Stomach (tissue), 9 donors: ENCODE data around the gene LYZL2. TPM values are rescaled to one million over a fixed set of nuclear protein-coding genes. Genes with fewer than 3 reads are reported as not detected.
A peak's percentile ranks its signal among the peaks of the same experiment; 100 is the strongest.
"Not testable (repeated sequence)": the region's sequence is repeated elsewhere in the genome, so short reads cannot be mapped to it uniquely, and the experiment has no call there.

Source experiments
- DNase-seq, 2 donors: peaks; one replicate each; pipeline versions ENCODE4 v3.0.0 to v3.0.0-alpha.2; 2013 to 2019
- H3K27ac ChIP-seq, 5 donors: fragments of 200-600 bp in 4 of 5; sonication (generic) in 4 of 5; one replicate each; pipeline ENCODE4 v1.5.1; 2013 to 2019; ENCODE audit warnings: mild to moderate bottlenecking in 1 of 5, moderate library complexity in 1 of 5
- H3K27me3 ChIP-seq, 3 donors: fragments of 200-600 bp; sonication (generic); one replicate each; pipeline ENCODE4 v1.5.1; 2017 to 2019; ENCODE audit warnings: mixed run types in 1 of 3
- H3K36me3 ChIP-seq, 4 donors: fragments of 200-600 bp; sonication (generic); 1 replicate in 3 of 4; 2 replicates in 1 of 4; pipeline ENCODE4 v1.5.1; 2016 to 2019
- H3K4me1 ChIP-seq, 4 donors: fragments of 200-600 bp; sonication (generic); one replicate each; pipeline ENCODE4 v1.5.1; 2016 to 2019
- H3K4me3 ChIP-seq, 4 donors: fragments of 200-600 bp; sonication (generic) in 3 of 4; one replicate each; pipeline ENCODE4 v1.5.1; 2016 to 2019; ENCODE audit warnings: mild to moderate bottlenecking in 1 of 4
- H3K9me3 ChIP-seq, 4 donors: fragments of 200-600 bp; sonication (generic); one replicate each; pipeline ENCODE4 v1.5.1; 2016 to 2019
- CTCF ChIP-seq, 7 experiments: fragments of 450-650 bp in 4 of 7; fragments of 200-600 bp in 3 of 7; sonication (generic) in 3 of 7; IDR thresholded peaks; one replicate each; pipeline ENCODE4 v1.5.1; 2016 to 2019; ENCODE audit warnings: antibody characterized with exemption in 7 of 7, control low read depth in 2 of 7, mild to moderate bottlenecking in 1 of 7
- EP300 ChIP-seq: sonication (generic); formaldehyde crosslinking; IDR thresholded peaks from one replicate; pipeline ENCODE4 v1.6.1; 2017; ENCODE audit warnings: antibody characterized with exemption
- POLR2A ChIP-seq, 4 donors: fragments of 450-650 bp; IDR thresholded peaks; one replicate each; pipeline ENCODE4 v1.6.1; 2016; ENCODE audit warnings: antibody characterized with exemption in 4 of 4, control low read depth in 2 of 4, mild to moderate bottlenecking in 1 of 4, moderate library complexity in 1 of 4
- POLR2AphosphoS5 ChIP-seq, 3 donors: sonication (generic); formaldehyde crosslinking; IDR thresholded peaks; one replicate each; pipeline ENCODE4 v1.6.1; 2016; ENCODE audit warnings: antibody characterized with exemption in 3 of 3
- WGBS, 5 donors: extraction: QIAGEN DNeasy Blood & Tissue Kit in 3 of 5; methylation state at CpG; one replicate each; pipeline versions ENCODE4 v1.1.5 to v1.1.7; 2013 to 2018; 5-methylcytosine and 5-hydroxymethylcytosine counted together
- intact Hi-C: fragments of 100-400 bp; cut with DNase I; formaldehyde crosslinking; loops from one replicate; pipeline ENCODE4 v1.15.1; 2023; ENCODE audit warnings: low total_unique reads
- polyA plus RNA-seq, 3 donors: library from polyadenylated mRNA; stranded (reverse); fragments of 200-250 nt; gene quantifications; one replicate each; pipeline ENCODE4 v1.2.3, GENCODE V29; 2013
- total RNA-seq, 5 donors: library from RNA; depleted of rRNA; stranded (reverse); fragments of >200 nt; gene quantifications; one replicate each; pipeline versions ENCODE4 v1.1.0 to v1.2.3, GENCODE V29; 2014 to 2016
- donor health status: healthy with polysubstance abuse.
- donor health status: Bipolar disorder and iron deficiency.
- donor health status: healthy.

Gene LYZL2
- total and polyA plus RNA-seq, 8 donors, result not detected

GRCh38 chr10:30639946-30640786 is 10.6 kb upstream of the LYZL2 start:
- H3K9me3 ChIP-seq, result no peaks in the 10 kb centered on the region
- intact Hi-C loops, result no loop called here
- H3K27me3 ChIP-seq, result peaks cover 0 to 25% (median 0%) of the 10 kb centered on the region in 3 donors
- H3K36me3 ChIP-seq, result no peaks in the 10 kb centered on the region
- H3K4me3 ChIP-seq, result no peak overlapping the region
- DNase-seq, result peak in 1 of 2 donors; percentile 85
- TF ChIP-seq CTCF (IDR thresholded peaks at IDR 0.05) (peak in 5 of 7 experiments; percentile 35 to 86 (median 76)), POLR2AphosphoS5 (IDR thresholded peaks at IDR 0.05) (no peak)
- H3K4me1 ChIP-seq, result no peaks in the 10 kb centered on the region
- H3K27ac ChIP-seq, result no peak overlapping the region
- 48 to 53% (median 51%) methylated on average over 6 of the region's 6 CpGs for WGBS, 5 donors

- DNase-seq, result no peak
- Histone ChIP-seq H3K27me3 (peaks cover 0 to 33% (median 0%) of the 10 kb centered on the region in 3 donors), H3K36me3 (no peaks in the 10 kb centered on the region), H3K9me3 (no peaks in the 10 kb centered on the region), H3K27ac (no peak overlapping the region), H3K4me1 (no peaks in the 10 kb centered on the region), H3K4me3 (no peak overlapping the region)
- intact Hi-C loops, result no loop called here
- TF ChIP-seq CTCF (IDR thresholded peaks at IDR 0.05) (no peak), POLR2A (IDR thresholded peaks at IDR 0.05) (no peak), POLR2AphosphoS5 (IDR thresholded peaks at IDR 0.05) (no peak), EP300 (no peak)
- 70 to 77% (median 77%) methylated on average over 4 of the region's 4 CpGs for WGBS, 5 donors
Observed at GRCh38 chr10:30637881-30638467, 8.4 kb upstream of the LYZL2 start.

- Histone ChIP-seq H3K27ac (no peak overlapping the region), H3K36me3 (no peaks in the 10 kb centered on the region), H3K4me1 (no peaks in the 10 kb centered on the region), H3K4me3 (no peak overlapping the region), H3K27me3 (peaks cover 0 to 8% (median 0%) of the 10 kb centered on the region in 3 donors), H3K9me3 (no peaks in the 10 kb centered on the region)
- 77 to 92% (median 90%) methylated on average over 4 of the region's 4 CpGs for WGBS, 5 donors
- no peak for DNase-seq
- intact Hi-C loops, result no loop called here
- no peak for TF ChIP-seq CTCF (IDR thresholded peaks at IDR 0.05)
- TF ChIP-seq POLR2A (IDR thresholded peaks at IDR 0.05), result no peak
- TF ChIP-seq EP300, result no peak
- TF ChIP-seq POLR2AphosphoS5 (IDR thresholded peaks at IDR 0.05), result no peak
Observed at GRCh38 chr10:30631188-30631587, 1.6 kb upstream of the LYZL2 start.

- no peaks in the 10 kb centered on the region for H3K4me1 ChIP-seq
- no peak for DNase-seq
- TF ChIP-seq POLR2AphosphoS5 (IDR thresholded peaks at IDR 0.05) (no peak), POLR2A (IDR thresholded peaks at IDR 0.05) (no peak), EP300 (no peak), CTCF (IDR thresholded peaks at IDR 0.05) (no peak)
- no peaks in the 10 kb centered on the region for H3K36me3 ChIP-seq
- no peak overlapping the region for H3K27ac ChIP-seq
- WGBS, 5 donors, result 74 to 93% (median 87%) methylated on average over 2 of the region's 2 CpGs
- peaks cover 0 to 8% (median 0%) of the 10 kb centered on the region in 3 donors for H3K27me3 ChIP-seq
- no peak overlapping the region for H3K4me3 ChIP-seq
- no peaks in the 10 kb centered on the region for H3K9me3 ChIP-seq
- intact Hi-C loops, result no loop called here
Observed at GRCh38 chr10:30630571-30630970, 1.0 kb upstream of the LYZL2 start.

- WGBS, 5 donors, result 91 to 95% (median 93%) methylated on average over 7 of the region's 7 CpGs
- H3K27me3 ChIP-seq, H3K9me3 ChIP-seq, H3K27ac ChIP-seq, H3K4me3 ChIP-seq, H3K4me1 ChIP-seq, intact Hi-C loops, H3K36me3 ChIP-seq, DNase-seq: not testable (repeated sequence)
Observed at GRCh38 chr10:30628576-30628975, 977 bp downstream of the LYZL2 start.

- WGBS, 5 donors, result 74 to 89% (median 78%) methylated on average over 8 to 11 of the region's 11 CpGs
Observed at GRCh38 chr10:30626837-30627236, 2.7 kb downstream of the LYZL2 start.

GRCh38 chr10:30626196-30626595 is 3.4 kb downstream of the LYZL2 start:
- H3K27ac ChIP-seq, H3K9me3 ChIP-seq, DNase-seq, intact Hi-C loops, H3K4me1 ChIP-seq, H3K27me3 ChIP-seq, H3K4me3 ChIP-seq, H3K36me3 ChIP-seq: not testable (repeated sequence)
- 86 to 94% (median 87%) methylated on average over 7 of the region's 7 CpGs for WGBS, 5 donors

More at GRCh38 chr10:30626837-30627236, 2.7 kb downstream of the LYZL2 start:
- H3K27ac ChIP-seq, intact Hi-C loops, H3K27me3 ChIP-seq, H3K9me3 ChIP-seq, H3K4me3 ChIP-seq, DNase-seq, H3K36me3 ChIP-seq, H3K4me1 ChIP-seq: not testable (repeated sequence)
